ENCODE measurements around the gene MBP. TPM values are rescaled to one million over a fixed set of nuclear protein-coding genes. Genes with fewer than 3 reads are reported as not detected.

The MBP gene
- total and polyA plus RNA-seq, 2 of the 4 experiments (the other 2 are of a cell fraction): 0.72 to 0.90 TPM

DNA sequence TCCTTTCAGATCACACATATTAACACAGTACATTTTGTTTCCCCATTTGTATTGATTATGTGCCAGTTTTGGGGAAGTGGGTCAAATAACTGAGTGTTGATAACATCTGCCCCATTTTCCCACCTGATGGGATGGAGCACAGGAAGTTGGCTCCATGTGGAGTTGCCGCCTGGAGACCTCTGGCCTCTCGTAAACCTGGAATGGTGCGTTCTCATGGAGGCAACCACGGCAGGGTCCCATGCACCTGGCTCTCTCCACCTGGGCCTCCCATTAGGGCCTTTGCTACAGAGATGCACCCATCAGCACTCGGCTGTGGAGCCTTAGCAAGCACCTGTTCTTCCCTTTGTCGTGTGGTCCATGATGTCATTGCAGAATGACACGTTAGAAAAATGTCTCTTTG lies 130.6 kb downstream of the MBP start:
- Histone ChIP-seq H3K4ac (ENCODE audit: low read depth, low read length) (no peak overlapping the region), H2AFZ (replicated peaks; ENCODE audit: low read length, poor library complexity) (no peak overlapping the region), H3K27ac (ENCODE audit: insufficient read depth, low read length) (no peak overlapping the region), H3K9me3 (ENCODE audit: control insufficient read depth, insufficient read depth, low read length) (no peaks in the 10 kb centered on the region), H3K18ac (ENCODE audit: low read depth, low read length) (no peak overlapping the region), H2BK120ac (ENCODE audit: low read depth, low read length) (no peak overlapping the region), H2BK5ac (ENCODE audit: low read depth, low read length, poor library complexity, severe bottlenecking) (no peak overlapping the region), H3K14ac (replicated peaks; ENCODE audit: low read depth, low read length) (no peak overlapping the region), H4K5ac (ENCODE audit: low read depth, low read length) (no peak overlapping the region), H3K56ac (ENCODE audit: extremely low read depth, insufficient read depth, low read length) (no peak overlapping the region), H3K79me1 (ENCODE audit: low read depth in 1 of 2, low read length in 2 of 2) (no peaks in the 10 kb centered on the region), H3K4me3 (ENCODE audit: insufficient read depth, low read depth, low read length) (no peak overlapping the region), H2BK20ac (ENCODE audit: low read depth, low read length) (no peak overlapping the region), H3K23ac (ENCODE audit: low read depth, low read length) (no peak overlapping the region), H2BK15ac (ENCODE audit: low read depth, low read length) (no peak overlapping the region), H2AK9ac (replicated peaks; ENCODE audit: low read depth, low read length, poor library complexity) (no peak overlapping the region), H3K9me1 (ENCODE audit: insufficient read depth, low read length) (no peaks in the 10 kb centered on the region), H3K36me3 (ENCODE audit: control insufficient read depth, insufficient read depth, low read length) (no peaks in the 10 kb centered on the region), H3K4me1 (ENCODE audit: control insufficient read depth, insufficient read depth, low read length) (peaks cover 2% of the 10 kb centered on the region; the same call in 1 of the 2 replicates), H2AK5ac (ENCODE audit: low read depth, low read length) (no peak overlapping the region), H4K8ac (ENCODE audit: low read depth in 2 of 2, low read length in 2 of 2) (no peak overlapping the region), H4K91ac (ENCODE audit: insufficient read depth, low read depth, low read length) (no peak overlapping the region), H3K27me3 (ENCODE audit: control insufficient read depth, insufficient read depth, low read length) (peaks cover 4% of the 10 kb centered on the region), H3K4me2 (ENCODE audit: low read depth, low read length) (no peak overlapping the region), H3K9ac (ENCODE audit: low read depth, low read length) (no peak overlapping the region), H4K20me1 (ENCODE audit: insufficient read depth, low read length) (no peaks in the 10 kb centered on the region)
- WGBS, 2 experiments (ENCODE audit: extremely low coverage in 2 of 2, insufficient read length in 1 of 2): 85% methylated on average over 3 of the region's 7 CpGs; no CpG with 5 or more reads in 1 of the 2 experiments
- in situ Hi-C loops (cut with MboI; ENCODE audit: low sequenced_read_pairs): loop anchor here (5.0 kb wide), 1 partner anchor 205 kb away; no protein-coding TSS in a partner anchor
- dilution Hi-C loops (cut with HindIII; ENCODE audit: low sequenced_read_pairs, unreplicated experiment): no loop called here
- ATAC-seq (ENCODE audit: low read depth) (no peak), DNase-seq (no peak)
- TF ChIP-seq, protein P1, sequence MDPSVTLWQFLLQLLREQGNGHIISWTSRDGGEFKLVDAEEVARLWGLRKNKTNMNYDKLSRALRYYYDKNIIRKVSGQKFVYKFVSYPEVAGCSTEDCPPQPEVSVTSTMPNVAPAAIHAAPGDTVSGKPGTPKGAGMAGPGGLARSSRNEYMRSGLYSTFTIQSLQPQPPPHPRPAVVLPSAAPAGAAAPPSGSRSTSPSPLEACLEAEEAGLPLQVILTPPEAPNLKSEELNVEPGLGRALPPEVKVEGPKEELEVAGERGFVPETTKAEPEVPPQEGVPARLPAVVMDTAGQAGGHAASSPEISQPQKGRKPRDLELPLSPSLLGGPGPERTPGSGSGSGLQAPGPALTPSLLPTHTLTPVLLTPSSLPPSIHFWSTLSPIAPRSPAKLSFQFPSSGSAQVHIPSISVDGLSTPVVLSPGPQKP (IDR thresholded peaks at IDR 0.05; ENCODE audit: borderline replicate concordance, low read depth, low read length): no peak
- TF ChIP-seq, protein P2, sequence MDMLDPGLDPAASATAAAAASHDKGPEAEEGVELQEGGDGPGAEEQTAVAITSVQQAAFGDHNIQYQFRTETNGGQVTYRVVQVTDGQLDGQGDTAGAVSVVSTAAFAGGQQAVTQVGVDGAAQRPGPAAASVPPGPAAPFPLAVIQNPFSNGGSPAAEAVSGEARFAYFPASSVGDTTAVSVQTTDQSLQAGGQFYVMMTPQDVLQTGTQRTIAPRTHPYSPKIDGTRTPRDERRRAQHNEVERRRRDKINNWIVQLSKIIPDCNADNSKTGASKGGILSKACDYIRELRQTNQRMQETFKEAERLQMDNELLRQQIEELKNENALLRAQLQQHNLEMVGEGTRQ (IDR thresholded peaks at IDR 0.05; ENCODE audit: low read depth, low read length): no peak
- TF ChIP-seq MAZ (IDR thresholded peaks at IDR 0.05; ENCODE audit: borderline replicate concordance, low read depth, low read length): no peak
- BruUV-seq (replicated peaks): no TSS peak
- intact Hi-C loops (cut with micrococcal nuclease): loop anchor here (2.0 kb wide), 3 partner anchors 63 to 649 kb away; no protein-coding TSS in a partner anchor
- POLR2A ChIA-PET (ENCODE audit: unreplicated experiment): no interaction called here
- CTCF ChIA-PET: no interaction called here

Data from IMR-90 (cell line).